HG03565 (cell line): ENCODE measurements around the gene TNFRSF1B.
"Not testable (repeated sequence)": the region's sequence is repeated elsewhere in the genome, so short reads cannot be mapped to it uniquely, and the experiment has no call there.

Experiments used
- ATAC-seq: cut with Tn5 transposase; IDR thresholded peaks from one replicate; pipeline ENCODE4 v1.9.1; 2021; ENCODE audit warnings: mild to moderate bottlenecking, moderate library complexity; ENCODE audit not compliant: unreplicated experiment

TNFRSF1B gene

DNA sequence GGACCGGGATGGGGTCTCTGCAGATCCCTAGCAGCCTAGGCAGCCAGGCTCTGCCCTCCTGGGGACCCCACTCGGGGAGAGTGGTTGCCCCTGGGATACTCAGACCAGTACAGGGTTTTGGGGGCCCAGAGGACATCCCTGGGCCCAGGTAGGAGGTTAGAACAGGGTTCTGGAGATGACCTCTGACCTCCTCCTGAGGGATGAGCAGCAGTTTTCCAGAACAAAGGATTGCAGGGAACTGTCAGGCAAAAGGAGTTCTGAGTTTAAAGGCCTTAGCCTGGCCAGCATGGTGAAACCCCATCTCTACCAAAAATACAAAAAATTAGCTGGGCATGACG, 42.7 kb downstream of the TNFRSF1B start:
- no peak for ATAC-seq

DNA sequence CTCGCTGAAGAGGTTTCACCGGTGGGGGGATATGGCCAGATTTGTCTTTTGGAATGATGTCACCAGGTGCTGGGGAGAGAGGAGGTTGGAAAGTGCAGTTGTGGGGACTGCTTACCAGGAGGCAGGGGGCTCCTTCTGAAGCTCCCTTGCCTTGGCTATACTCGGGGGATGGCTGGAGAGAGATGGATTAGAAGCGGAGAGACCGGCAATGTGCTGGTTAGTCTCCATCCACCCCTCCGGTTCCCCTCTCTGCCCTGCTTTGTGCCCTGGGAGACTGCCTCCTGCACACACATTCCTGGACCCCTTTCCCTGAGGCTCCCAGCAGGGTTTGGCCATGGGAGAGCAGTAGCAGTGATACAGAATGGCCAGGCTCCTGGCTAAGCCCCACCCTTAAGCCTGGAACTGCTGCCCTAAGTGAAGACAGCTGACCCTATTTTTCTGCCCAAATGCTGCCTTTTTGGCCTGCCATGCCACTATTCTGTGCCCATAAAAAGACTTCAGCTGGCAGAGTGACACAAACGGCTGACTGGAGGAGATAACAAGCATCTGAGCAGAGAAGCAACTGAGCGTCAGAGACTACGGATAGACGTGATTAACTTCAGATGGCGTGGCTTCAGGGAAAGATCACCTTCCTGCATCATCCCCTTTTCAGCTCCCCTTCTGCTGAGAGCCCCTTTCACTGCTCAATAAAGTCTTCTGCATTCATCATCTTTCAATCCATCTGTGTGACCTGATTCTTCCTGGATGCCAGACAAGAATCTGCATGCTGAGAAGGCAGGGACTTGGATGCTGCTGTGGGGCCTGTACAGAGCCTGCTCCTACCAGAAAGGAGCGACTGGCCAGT, 48.5 kb downstream of the TNFRSF1B start:
- no peak for ATAC-seq

DNA sequence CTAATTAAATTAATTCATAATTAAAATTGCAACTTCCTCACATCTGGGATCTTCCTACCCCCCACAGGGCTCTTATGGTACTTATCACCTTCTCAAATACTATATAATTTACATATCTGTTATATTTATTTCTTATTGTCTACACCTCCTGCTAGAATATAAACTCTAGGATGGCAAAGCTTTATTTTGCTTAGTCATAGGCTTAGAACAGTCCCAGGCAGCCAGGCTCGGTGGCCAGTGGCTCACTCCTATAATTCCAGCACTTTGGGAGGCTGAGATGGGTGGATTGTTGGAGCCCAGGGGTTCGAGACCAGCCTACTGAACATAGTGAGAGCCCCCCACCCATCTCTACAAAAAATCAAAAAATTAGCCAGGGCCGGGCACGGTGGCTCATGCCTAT, 53.0 kb downstream of the TNFRSF1B start:
- no peak for ATAC-seq

DNA sequence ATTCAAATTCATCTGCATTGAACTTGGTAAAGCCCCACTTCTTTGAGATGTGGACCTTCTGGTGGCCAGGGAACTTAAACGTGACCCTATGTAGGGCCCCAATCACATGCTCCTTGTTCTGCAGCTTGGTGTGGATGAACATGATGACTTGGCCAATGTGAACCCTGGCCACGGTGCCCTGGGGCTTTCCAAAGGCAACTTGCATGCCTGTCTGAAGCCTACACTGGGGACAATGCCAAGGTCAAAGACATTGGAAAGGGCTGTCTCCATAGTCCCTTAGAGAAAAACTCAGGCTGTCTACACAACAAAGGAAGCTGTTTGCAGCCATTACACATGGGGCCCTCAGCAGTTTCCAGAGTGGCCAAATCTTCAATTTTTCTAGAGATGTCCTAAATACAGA, 54.1 kb downstream of the TNFRSF1B start:
- ATAC-seq, result no peak

DNA sequence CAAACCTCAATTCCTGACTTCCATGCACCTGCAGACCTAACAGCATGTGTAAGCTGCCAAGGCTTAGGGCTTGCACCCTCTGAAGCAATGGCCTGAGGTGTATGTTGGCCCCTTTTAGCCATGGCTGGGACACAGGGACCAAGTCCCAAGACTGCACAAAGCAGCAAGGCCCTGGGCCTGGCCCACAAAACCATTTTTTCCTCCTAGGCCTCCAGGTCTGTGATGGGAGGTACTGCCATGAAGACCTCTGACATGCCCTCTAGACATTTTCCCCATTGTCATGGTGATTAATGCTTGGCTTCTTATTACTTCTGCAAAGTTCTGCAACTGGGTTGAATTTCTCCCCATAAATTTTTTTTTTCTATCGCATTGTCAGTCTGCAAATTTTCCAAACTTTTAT, 55.9 kb downstream of the TNFRSF1B start:
- ATAC-seq, result not testable (repeated sequence)

DNA sequence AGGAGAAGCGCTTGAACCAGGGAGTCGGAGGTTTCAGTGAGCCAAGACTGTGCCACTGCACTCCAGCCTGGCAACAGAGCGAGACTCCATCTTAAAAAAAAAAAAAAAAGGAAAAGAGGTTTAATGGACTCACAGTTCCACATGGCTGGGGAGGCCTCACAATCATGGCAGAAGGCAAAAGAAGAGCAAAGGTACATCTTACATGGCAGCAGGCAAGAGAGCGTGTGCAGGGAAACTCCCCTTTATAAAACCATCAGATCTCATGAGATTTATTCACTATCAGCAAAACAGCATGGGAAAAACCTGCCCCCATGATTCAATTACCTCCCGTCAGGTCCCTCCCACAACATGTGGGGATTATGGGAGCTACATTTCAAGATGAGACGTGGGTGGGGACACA, 57.3 kb downstream of the TNFRSF1B start:
- not testable (repeated sequence) for ATAC-seq

DNA sequence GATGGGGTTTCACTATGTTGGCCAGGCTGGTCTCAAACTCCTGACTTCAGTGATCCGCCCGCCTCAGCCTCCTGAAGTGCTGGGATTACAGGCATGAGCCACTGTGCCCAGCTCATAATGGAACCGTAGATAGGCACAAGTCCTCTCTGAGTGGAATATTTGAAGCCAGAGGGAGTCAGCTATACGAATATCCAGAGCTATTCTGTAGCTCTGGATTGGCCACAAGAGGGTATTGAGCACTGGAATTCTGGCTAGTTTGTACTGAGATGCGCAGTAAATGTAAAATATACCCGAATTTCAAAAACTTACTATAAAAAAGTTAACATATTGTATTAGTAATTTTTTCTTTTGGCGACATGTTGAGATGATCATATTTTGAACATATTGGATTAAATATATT, 62.2 kb downstream of the TNFRSF1B start:
- ATAC-seq, result no peak

DNA sequence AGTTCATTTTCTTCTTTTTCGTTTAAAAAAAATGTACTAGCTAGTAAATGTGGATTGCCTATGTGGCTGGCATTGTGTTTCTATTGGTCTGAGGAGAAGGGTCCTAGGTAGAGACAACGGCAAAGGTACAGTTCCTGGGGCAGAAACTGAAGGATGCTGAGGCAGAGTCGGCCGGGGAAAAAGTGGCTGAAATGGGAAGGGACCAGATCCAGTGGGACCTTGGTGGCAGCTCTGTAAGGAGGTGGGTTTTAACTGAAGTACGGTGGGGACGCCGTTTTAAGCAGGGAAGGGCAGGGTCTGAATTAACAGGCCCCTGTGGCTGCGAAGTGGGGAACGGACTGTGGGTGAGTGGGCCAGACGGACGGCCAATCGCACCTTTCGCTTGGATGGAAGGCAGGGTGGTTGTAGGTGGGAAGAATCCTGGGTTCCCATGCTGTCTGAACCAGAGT, 62.6 kb downstream of the TNFRSF1B start:
- no peak for ATAC-seq

DNA sequence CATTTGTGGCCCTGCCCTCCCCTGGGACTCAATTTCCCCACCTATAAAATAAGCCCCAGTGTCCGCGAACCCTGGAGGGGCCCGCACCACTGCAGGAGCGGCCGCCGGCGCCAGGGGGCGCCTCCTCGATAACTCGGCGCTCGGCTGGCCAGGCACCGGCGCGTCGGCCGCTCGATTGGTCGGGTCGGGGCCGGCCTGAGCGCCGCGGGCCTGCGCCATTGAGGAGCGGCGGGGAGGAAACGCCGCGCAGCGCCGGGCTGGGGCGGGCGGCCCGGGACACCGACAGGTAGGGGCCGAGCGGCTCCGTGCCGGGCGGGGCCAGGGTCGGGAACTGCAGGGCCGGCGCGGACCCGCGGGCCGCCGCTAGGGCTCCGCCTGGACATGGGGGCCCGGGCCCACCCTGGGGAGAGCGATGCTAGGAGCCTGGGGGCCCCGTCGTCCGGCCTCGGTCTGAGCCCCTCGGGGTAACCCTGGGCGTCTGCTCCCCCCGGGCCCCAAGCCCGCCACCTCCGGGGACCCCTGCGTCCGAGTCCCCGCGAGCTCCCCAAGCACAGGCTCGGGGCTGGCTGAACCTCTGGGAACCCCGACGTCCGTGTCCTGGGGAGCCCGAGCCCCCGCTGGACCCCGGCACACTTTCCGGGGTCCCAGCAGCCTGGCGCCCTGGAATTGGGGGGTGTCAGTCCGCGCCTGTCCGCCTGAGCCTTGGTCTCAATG, 63.2 kb downstream of the TNFRSF1B start, which contains the start of gene VPS13D:
Gene VPS13D (plus strand): TSS at position 196 of the 714 bp plus-strand sequence. CDS start 4,237 bp downstream, outside the sequence.
- peak; percentile 78 for ATAC-seq

DNA sequence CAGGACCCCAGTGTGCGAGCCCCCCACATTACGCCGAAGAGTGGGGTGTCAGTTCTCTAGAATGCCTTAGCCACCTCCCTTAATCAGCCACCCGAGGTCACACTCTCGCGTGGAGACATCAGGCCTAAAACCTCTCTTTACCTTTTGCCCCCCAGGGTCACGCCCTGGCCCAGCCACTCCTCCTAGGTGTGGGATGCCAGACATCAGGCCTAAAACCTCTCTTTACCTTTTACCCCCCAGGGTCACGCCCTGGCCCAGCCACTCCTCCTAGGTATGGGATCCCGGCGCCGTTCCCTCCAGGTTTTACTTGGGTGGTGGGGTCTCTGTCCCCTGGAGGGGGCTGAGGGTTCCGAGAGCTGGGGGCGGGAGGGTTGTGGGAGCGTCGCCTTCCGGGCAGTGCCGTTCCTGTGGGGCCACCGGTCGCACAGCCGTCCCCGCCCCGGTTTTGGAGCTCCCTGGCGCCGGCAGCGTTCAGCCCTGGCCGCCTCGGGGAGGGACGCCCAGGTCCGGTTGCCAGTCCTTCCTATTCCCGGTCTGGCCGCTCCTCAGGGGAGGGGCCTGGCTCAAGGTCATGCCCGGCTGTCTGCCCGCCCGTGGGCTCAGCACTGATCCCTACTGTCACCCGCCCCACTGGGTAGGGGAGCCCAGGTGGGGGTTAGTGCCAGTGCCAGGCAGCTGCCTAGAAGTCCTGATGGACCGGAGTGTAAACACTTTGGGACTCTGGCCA, 63.9 kb downstream of the TNFRSF1B start:
- ATAC-seq, result no peak

DNA sequence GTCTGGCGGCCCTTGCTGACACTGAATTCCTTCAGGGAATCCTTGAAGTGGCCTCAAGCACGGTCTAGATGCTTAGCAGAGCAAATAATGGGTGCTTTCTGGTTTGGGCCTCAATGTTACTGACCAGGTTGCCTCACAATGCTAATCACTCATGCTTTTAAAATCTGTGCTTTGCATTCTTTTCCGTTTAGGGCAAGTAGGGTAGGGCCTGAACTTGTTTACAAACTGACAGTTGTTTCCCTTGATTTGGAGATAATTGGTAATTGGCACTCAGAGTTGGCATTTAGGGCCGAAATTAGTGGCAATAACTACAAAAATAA, 64.4 kb downstream of the TNFRSF1B start:
- no peak for ATAC-seq

DNA sequence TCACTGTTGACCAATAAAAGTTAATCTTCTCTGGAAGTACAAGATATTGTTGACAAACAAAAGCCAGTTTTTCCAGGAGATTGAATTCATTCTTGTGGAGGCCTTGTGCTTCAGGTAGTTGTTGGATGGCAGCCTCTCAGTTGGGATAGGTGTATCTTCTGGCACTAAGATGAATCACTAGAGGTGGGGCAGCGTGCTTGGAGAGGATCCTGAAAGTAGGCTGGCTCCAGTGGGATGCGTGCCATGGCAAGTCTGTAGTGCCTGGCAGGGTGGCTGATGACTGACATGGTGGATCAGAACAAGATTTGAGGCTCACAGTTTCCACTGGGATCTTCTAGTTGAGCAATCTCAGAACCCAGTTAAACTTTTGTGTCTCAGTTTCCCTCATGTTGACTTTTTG, 65.4 kb downstream of the TNFRSF1B start:
- ATAC-seq, result no peak

DNA sequence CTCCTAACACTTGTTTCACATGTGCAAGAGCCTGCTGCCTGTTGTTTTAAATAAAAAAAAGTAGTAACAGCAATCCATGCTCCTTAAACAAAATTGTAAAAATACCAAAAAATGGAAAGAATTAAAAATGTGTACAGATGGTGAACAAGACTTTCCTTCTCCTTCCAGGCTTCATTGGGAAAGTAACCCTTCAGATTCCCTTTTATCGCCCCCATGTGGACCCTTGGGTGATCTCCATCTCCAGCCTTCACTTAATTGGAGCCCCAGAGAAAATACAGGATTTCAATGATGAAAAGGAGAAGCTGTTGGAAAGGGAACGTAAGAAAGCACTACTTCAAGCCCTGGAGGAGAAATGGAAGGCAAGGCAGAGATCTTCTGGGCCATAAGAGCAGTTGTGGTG, 77.3 kb downstream of the TNFRSF1B start:
- ATAC-seq, result no peak

DNA sequence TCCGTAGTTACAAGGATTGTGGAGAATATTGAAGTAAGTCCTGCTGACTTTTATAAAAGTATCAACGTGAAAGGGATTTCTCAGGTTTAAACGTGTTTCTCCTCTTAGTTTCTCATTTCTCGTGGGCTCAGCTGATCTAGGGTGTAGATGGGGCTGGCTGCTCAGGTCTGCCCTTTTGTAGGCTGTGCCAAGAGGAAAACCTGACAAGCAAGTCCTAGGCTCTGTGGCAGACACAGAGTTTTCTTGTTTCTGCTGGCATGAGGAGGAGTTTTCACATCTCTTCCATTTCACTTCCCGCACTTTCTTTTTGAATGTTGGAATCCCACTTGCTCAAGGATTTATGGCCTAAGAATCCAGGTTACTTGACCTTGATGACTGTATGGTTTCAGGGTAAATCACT, 77.8 kb downstream of the TNFRSF1B start:
- no peak for ATAC-seq

DNA sequence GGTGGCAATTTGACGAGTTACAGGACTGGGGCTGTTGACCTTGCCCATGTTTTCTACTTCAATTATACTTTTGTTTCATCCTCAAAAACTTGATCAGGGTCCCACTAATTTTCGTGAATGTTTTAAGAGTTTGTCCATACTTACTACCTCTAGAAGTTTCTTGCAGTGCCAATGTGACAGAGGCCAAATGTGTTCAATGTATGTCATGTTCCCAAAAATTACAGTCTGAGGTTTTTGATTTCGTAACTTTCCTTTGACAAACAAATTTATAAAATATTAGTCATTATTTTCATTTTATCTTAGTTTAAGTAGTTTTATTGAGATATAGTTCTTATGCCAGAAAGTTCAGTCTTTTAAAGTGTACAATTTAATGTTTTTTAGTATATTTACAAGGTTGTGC, 78.3 kb downstream of the TNFRSF1B start:
- no peak for ATAC-seq

DNA sequence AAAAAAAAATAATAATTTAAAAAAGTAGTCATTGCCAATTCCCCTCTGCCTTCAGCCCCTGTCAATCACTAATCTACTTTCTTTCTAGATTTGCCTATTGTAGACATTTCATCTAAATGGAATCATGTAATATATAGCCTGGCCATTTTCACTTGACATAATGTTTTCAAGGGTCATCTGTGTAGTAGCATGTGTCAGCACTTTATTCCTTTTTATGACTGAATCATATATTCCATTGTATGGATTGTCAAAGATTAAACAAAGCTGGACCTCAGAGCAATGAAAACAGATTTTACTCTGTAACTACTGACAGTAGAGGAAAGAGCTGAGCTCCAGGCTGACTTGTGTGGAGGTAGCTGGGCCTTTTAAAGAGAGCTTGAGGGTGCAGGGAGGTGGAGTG, 78.9 kb downstream of the TNFRSF1B start:
- no peak for ATAC-seq

DNA sequence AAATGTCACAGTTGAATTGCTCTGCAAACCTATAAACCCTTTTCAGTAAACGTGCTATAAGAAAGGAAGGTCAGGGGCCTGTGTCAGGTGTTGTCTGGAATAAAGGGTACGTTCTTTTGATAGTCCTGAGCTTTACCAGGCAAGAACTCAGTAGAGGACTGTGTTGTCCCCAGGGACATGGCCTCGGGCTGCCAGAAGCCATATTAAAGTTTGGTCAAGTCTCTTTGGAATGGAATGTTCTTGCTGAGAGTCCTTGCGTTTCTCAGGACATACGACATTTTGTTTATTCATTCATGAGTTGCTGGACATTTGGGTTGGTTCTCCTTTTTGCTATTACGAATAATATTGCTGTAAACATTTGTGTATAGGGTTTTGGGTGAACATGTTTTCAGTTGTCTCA, 79.8 kb downstream of the TNFRSF1B start:
- ATAC-seq, result no peak

DNA sequence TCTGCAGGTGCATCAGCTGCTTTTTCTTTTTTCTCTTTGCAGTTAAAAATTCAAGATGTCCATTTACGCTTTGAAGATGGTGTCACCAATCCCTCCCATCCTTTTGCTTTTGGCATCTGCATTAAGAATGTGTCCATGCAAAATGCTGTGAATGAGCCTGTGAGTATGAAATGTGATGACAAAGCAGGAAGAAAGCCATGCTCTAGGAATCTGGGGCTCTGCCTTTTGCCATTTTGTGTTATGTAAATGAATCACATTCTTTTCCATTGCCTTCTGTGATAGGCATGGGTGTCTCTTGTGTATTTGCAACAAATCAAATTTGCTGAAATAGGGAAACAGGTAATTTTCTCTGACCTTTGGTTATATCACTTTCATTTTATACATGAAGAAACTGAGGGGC, 82.4 kb downstream of the TNFRSF1B start:
- no peak for ATAC-seq

DNA sequence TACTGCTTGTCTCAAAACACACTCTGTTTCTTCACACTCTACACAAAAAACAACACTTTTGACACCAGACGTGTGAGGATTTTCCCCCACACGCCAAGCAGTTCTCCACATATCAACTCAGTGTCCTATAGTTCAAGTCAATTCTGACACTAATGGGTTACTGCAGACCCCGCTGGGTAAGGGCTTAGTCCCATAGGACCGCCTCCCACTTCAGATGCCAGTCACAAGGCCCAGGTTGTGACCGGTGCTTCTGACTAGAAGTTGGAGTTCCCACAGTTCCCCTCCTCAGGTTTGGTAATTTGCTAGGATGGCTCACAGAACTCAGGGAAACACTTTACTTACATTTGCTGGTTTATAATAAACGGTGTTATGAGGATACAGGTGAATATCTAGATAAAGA, 83.0 kb downstream of the TNFRSF1B start:
- no peak for ATAC-seq

DNA sequence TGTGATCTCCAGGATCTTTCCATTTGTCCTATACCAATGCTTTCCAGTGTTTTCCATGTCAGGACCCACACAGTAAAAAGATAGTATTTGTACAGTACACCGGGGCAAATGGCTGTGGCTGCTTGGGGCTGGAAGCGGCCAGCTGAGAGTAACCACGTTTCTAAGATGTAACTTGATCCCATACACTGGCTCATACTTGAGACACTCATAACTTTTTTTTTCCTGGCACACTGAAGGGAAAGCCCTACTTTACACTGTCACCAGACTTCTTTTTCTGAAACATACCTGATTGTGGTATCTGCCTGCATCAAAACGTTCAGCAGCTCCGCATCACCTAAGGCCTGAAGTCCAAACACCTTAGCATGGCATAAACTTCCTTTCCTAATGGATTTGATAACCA, 84.7 kb downstream of the TNFRSF1B start:
- ATAC-seq, result no peak

DNA sequence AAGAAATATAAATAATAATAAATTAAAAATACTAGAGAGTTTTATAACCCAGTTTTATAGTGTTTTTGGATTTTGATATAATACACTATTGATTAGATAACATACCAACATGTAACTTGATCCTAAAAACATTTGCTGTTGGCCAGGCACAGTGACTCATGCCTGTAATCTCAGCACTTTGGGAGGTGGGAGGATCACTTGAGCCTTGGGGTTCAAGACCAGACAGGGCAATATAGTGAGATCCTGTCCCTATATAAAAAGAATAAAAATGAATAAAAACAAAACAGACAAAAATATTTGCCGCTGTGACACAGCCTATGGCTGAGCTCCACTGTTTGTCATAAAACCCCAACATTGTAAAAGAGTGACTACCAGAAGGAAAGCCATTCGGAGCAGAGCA, 89.1 kb downstream of the TNFRSF1B start:
- ATAC-seq, result no peak

DNA sequence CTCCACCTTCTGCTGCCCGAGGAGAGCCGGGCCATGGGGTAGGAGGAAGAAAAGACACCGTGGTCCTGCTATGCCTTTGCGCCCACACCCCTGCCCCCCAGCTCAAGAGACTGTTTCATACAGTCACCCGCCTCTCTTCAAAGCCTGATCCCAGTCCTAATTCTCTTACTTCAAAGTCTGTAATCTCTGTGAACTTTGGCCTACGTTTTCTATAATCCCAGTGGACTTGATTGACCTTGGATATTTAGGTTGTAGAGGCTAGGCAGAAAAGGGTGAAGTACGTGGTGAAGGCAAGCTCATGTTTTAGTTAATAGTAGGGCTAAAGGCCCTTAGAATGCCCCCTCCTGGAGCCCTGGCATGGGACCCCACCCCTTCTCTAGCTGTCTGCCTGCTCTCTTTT, 91.5 kb downstream of the TNFRSF1B start:
- ATAC-seq, result no peak
